ENCODE data around the gene PCP4L1.

- no peak for TF ChIP-seq POLR2A (IDR thresholded peaks at IDR 0.05)
- TF ChIP-seq, protein P1, sequence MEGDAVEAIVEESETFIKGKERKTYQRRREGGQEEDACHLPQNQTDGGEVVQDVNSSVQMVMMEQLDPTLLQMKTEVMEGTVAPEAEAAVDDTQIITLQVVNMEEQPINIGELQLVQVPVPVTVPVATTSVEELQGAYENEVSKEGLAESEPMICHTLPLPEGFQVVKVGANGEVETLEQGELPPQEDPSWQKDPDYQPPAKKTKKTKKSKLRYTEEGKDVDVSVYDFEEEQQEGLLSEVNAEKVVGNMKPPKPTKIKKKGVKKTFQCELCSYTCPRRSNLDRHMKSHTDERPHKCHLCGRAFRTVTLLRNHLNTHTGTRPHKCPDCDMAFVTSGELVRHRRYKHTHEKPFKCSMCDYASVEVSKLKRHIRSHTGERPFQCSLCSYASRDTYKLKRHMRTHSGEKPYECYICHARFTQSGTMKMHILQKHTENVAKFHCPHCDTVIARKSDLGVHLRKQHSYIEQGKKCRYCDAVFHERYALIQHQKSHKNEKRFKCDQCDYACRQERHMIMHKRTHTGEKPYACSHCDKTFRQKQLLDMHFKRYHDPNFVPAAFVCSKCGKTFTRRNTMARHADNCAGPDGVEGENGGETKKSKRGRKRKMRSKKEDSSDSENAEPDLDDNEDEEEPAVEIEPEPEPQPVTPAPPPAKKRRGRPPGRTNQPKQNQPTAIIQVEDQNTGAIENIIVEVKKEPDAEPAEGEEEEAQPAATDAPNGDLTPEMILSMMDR (IDR thresholded peaks at IDR 0.05) = no peak
These were observed 31.8 kb upstream of the PCP4L1 start for GRCh38 chr1:161226759-161227158.
